Activated effector memory CD4-positive, alpha-beta T cell treated with anti-CD3 and anti-CD28 coated beads, Interleukin-2, amount 50 U/mL, for 16 hours (primary cell): Measurements from ENCODE around the gene POU1F1.
"Not testable (repeated sequence)": the region's sequence is repeated elsewhere in the genome, so short reads cannot be mapped to it uniquely, and the experiment has no call there.

ENCODE experiments used
- DNase-seq: peaks from one replicate; pipeline ENCODE4 v3.0.0-alpha.2; 2020

POU1F1 gene

GRCh38 chr3:87248831-87249230 lies 27.6 kb downstream of the POU1F1 start:
- DNase-seq, result no peak

GRCh38 chr3:87248231-87248630 lies 28.2 kb downstream of the POU1F1 start:
- DNase-seq, result not testable (repeated sequence)

- DNase-seq, result no peak
Measured at GRCh38 chr3:87247430-87247773, 29.0 kb downstream of the POU1F1 start.

GRCh38 chr3:87246662-87247429 lies 29.5 kb downstream of the POU1F1 start:
- DNase-seq, result no peak

GRCh38 chr3:87236093-87236492 lies 40.3 kb downstream of the POU1F1 start:
- no peak for DNase-seq

GRCh38 chr3:87233805-87234204 lies 42.6 kb downstream of the POU1F1 start:
- no peak for DNase-seq

GRCh38 chr3:87229113-87229512 lies 47.3 kb downstream of the POU1F1 start:
- no peak for DNase-seq

- DNase-seq, result no peak
Measured at GRCh38 chr3:87228316-87228715, 48.1 kb downstream of the POU1F1 start.

- no peak for DNase-seq
Measured at GRCh38 chr3:87227835-87228144, 48.6 kb downstream of the POU1F1 start.

GRCh38 chr3:87227104-87227834 lies 49.1 kb downstream of the POU1F1 start, which contains the start of gene CHMP2B:
CHMP2B (plus strand) TSS chr3:87227309; CDS start chr3:87227523, 214 bp downstream.
- peak; percentile 97 for DNase-seq

- no peak for DNase-seq
Measured at GRCh38 chr3:87225659-87226058, 50.7 kb downstream of the POU1F1 start.

- no peak for DNase-seq
Measured at GRCh38 chr3:87219611-87220010, 56.8 kb downstream of the POU1F1 start.

GRCh38 chr3:87218560-87218959 lies 57.8 kb downstream of the POU1F1 start:
- DNase-seq, result no peak
